ENCODE data around the gene ATAD3B.
"Not testable (repeated sequence)": the region's sequence is repeated elsewhere in the genome, so short reads cannot be mapped to it uniquely, and the experiment has no call there.

Gene ATAD3B

GRCh38 chr1:1434131-1434823 is 37.3 kb upstream of the ATAD3B start:
- no peak for ATAC-seq

GRCh38 chr1:1434824-1435105 is 36.8 kb upstream of the ATAD3B start:
- no peak for ATAC-seq

GRCh38 chr1:1435106-1435903 is 36.3 kb upstream of the ATAD3B start, which contains the start of gene VWA1:
Gene VWA1, plus strand, starts transcription at chr1:1435690. Its CDS starts 59 bp downstream, at chr1:1435749.
- ATAC-seq = peak; percentile 55 to 59

- no peak for ATAC-seq
These were observed 35.5 kb upstream of the ATAD3B start for GRCh38 chr1:1435911-1436629.

- no peak for ATAC-seq
These were observed 34.9 kb upstream of the ATAD3B start for GRCh38 chr1:1436630-1437032.

GRCh38 chr1:1437033-1437903 is 34.3 kb upstream of the ATAD3B start:
- ATAC-seq = no peak

GRCh38 chr1:1437904-1438376 is 33.6 kb upstream of the ATAD3B start:
- ATAC-seq = no peak

GRCh38 chr1:1438531-1439381 is 32.8 kb upstream of the ATAD3B start:
- no peak for ATAC-seq

GRCh38 chr1:1439546-1440261 is 31.9 kb upstream of the ATAD3B start:
- ATAC-seq = no peak

GRCh38 chr1:1440262-1441001 is 31.1 kb upstream of the ATAD3B start:
- no peak for ATAC-seq

- ATAC-seq = peak; percentile 79 to 84
These were observed 30.3 kb upstream of the ATAD3B start for GRCh38 chr1:1441002-1441888.

- no peak for ATAC-seq
These were observed 29.3 kb upstream of the ATAD3B start for GRCh38 chr1:1442069-1442770.

GRCh38 chr1:1446631-1447030 is 24.9 kb upstream of the ATAD3B start:
- not testable (repeated sequence) for ATAC-seq

GRCh38 chr1:1449099-1449739 is 22.3 kb upstream of the ATAD3B start, which contains the start of gene ATAD3C:
Gene ATAD3C, plus strand, starts transcription at chr1:1449689. Its CDS starts 995 bp downstream, at chr1:1450684.
- ATAC-seq = no peak

GRCh38 chr1:1450616-1451015 is 20.9 kb upstream of the ATAD3B start:
- not testable (repeated sequence) for ATAC-seq

GRCh38 chr1:1451696-1452364 is 19.7 kb upstream of the ATAD3B start:
- no peak for ATAC-seq

- not testable (repeated sequence) for ATAC-seq
These were observed 19.2 kb upstream of the ATAD3B start for GRCh38 chr1:1452365-1452739.
